SK-N-SH treated with all-trans-retinoic acid at 6 μM for 48 hours (cell line): ENCODE data around the gene HTR4.

Source experiments
- RARB ChIP-seq: fragments of 250-450 bp; sonication (Bioruptor Pico); IDR thresholded peaks from 2 replicates; pipeline ENCODE4 v1.8.0; 2021; ENCODE audit warnings: mild to moderate bottlenecking, moderate library complexity
- TCF4 ChIP-seq: fragments of 250-450 bp; sonication (Bioruptor Pico); IDR thresholded peaks from 2 replicates; pipeline ENCODE4 v1.8.0; 2021; ENCODE audit warnings: mild to moderate bottlenecking, moderate library complexity, borderline replicate concordance
- ZC3H10 ChIP-seq: fragments of 250-450 bp; sonication (Bioruptor Pico); IDR thresholded peaks from 2 replicates; pipeline ENCODE4 v1.5.1; 2021; ENCODE audit warnings: mild to moderate bottlenecking, moderate library complexity
- ZFP3 ChIP-seq: fragments of 250-450 bp; sonication (Bioruptor Pico); IDR thresholded peaks from 2 replicates; pipeline ENCODE4 v1.5.0; 2020; ENCODE audit warnings: mild to moderate bottlenecking, moderate library complexity
- ZFP30 ChIP-seq: fragments of 450-650 bp; formaldehyde crosslinking; IDR thresholded peaks from 2 replicates; pipeline ENCODE4 v1.5.0; 2022; ENCODE audit warnings: mild to moderate bottlenecking, moderate library complexity
- ZNF565 ChIP-seq: fragments of 450-650 bp; formaldehyde crosslinking; conservative IDR thresholded peaks from 2 replicates; pipeline ENCODE4 v1.5.0; 2020; ENCODE audit warnings: low read depth, mild to moderate bottlenecking, moderate library complexity
- TF ChIP-seq, protein P1 (sequence below): fragments of 250-450 bp; sonication (Bioruptor Pico); IDR thresholded peaks from 2 replicates; pipeline ENCODE4 v1.8.0; 2020; ENCODE audit warnings: mild to moderate bottlenecking, moderate library complexity, borderline replicate concordance

DNA sequence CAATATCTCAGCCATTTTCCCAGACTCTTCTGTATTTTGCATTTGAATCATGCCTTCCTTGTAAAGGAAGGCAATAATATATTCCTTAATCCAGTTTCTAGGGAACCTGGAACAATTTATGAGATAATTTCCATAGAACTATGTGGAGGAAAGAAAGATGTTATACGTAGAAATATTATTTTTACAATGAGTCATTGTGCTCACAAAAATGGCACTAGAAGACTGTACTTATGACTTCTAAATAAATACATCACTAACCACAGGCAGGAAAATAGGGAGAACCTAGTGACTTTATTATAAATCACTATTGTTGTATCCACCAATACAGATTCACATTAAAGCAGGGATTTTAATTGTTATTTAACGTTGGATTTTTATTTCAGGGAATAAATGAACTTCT is 182.9 kb downstream of the HTR4 start:
- TF ChIP-seq ZC3H10 (CRISPR knock-in tag) (no peak), TCF4 (CRISPR knock-in tag) (no peak), ZFP30 (CRISPR knock-in tag) (no peak), ZFP3 (CRISPR knock-in tag) (no peak), RARB (CRISPR knock-in tag) (no peak), ZNF565 (CRISPR knock-in tag) (no peak)
- TF ChIP-seq, protein P1, sequence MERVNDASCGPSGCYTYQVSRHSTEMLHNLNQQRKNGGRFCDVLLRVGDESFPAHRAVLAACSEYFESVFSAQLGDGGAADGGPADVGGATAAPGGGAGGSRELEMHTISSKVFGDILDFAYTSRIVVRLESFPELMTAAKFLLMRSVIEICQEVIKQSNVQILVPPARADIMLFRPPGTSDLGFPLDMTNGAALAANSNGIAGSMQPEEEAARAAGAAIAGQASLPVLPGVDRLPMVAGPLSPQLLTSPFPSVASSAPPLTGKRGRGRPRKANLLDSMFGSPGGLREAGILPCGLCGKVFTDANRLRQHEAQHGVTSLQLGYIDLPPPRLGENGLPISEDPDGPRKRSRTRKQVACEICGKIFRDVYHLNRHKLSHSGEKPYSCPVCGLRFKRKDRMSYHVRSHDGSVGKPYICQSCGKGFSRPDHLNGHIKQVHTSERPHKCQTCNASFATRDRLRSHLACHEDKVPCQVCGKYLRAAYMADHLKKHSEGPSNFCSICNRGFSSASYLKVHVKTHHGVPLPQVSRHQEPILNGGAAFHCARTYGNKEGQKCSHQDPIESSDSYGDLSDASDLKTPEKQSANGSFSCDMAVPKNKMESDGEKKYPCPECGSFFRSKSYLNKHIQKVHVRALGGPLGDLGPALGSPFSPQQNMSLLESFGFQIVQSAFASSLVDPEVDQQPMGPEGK (CRISPR knock-in tag), result no peak
